Measurements from ENCODE around the gene SLX4.
"Not testable (repeated sequence)": the region's sequence is repeated elsewhere in the genome, so short reads cannot be mapped to it uniquely, and the experiment has no call there.

Gene SLX4

GRCh38 chr16:3609895-3610697 lies 1.3 kb downstream of the SLX4 start:
- Histone ChIP-seq H3K36me3 (ENCODE audit: insufficient read depth, low read length) (peaks cover under 1% of the 10 kb centered on the region; the same call in 1 of the 2 replicates), H3K27me3 (ENCODE audit: insufficient read depth, low read length) (no peaks in the 10 kb centered on the region), H3K79me2 (ENCODE audit: control insufficient read depth, insufficient read depth, low read length, unreplicated experiment) (peaks cover 29% of the 10 kb centered on the region), H3K27ac (ENCODE audit: low read depth, low read length) (no peak overlapping the region), H3K4me1 (ENCODE audit: control insufficient read depth, insufficient read depth, low read length, unreplicated experiment) (peaks cover 15% of the 10 kb centered on the region), H3K4me3 (ENCODE audit: low read depth, low read length) (peak overlapping the region; percentile 84), H2AFZ (ENCODE audit: low read length, unreplicated experiment) (no peak overlapping the region)

DNA sequence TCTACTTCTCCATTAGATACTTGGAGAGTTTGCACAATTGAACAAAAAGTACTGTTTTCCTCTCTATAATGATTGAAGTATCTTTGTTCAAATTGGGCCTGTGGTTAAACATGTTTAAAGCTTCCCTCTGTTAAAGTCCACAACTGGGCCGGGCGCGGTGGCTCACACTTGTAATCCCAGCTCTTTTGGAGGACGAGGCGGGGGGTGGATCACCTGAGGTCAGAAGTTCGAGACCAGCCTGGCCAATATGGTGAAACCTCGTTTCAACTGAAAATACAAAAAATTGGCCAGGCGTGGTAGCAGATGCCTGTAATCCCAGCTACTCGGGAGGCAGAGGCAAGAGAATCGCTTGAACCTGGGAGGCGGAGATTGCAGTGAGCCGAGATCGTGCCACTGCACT lies 2.4 kb downstream of the SLX4 start:
- Histone ChIP-seq H3K79me2 (ENCODE audit: control insufficient read depth, insufficient read depth, low read length, unreplicated experiment) (peaks cover 22% of the 10 kb centered on the region), H3K4me1 (ENCODE audit: control insufficient read depth, insufficient read depth, low read length, unreplicated experiment) (peaks cover 15% of the 10 kb centered on the region)
- not testable (repeated sequence) for H3K4me3 ChIP-seq (ENCODE audit: low read depth, low read length); H2AFZ ChIP-seq (ENCODE audit: low read length, unreplicated experiment); H3K36me3 ChIP-seq (ENCODE audit: insufficient read depth, low read length); H3K27me3 ChIP-seq (ENCODE audit: insufficient read depth, low read length); H3K27ac ChIP-seq (ENCODE audit: low read depth, low read length)

GRCh38 chr16:3608069-3608468 lies 3.3 kb downstream of the SLX4 start:
- H3K79me2 ChIP-seq (ENCODE audit: control insufficient read depth, insufficient read depth, low read length, unreplicated experiment) = peaks cover 15% of the 10 kb centered on the region
- peaks cover 11% of the 10 kb centered on the region for H3K4me1 ChIP-seq (ENCODE audit: control insufficient read depth, insufficient read depth, low read length, unreplicated experiment)
- no peak overlapping the region for H3K4me3 ChIP-seq (ENCODE audit: low read depth, low read length)
- H3K27me3 ChIP-seq (ENCODE audit: insufficient read depth, low read length) = no peaks in the 10 kb centered on the region
- H3K27ac ChIP-seq (ENCODE audit: low read depth, low read length) = no peak overlapping the region
- H3K36me3 ChIP-seq (ENCODE audit: insufficient read depth, low read length) = no peaks in the 10 kb centered on the region
- no peak overlapping the region for H2AFZ ChIP-seq (ENCODE audit: low read length, unreplicated experiment)

- Histone ChIP-seq H2AFZ (ENCODE audit: low read length, unreplicated experiment) (no peak overlapping the region), H3K4me3 (ENCODE audit: low read depth, low read length) (no peak overlapping the region), H3K4me1 (ENCODE audit: control insufficient read depth, insufficient read depth, low read length, unreplicated experiment) (peaks cover 7% of the 10 kb centered on the region), H3K27me3 (ENCODE audit: insufficient read depth, low read length) (no peaks in the 10 kb centered on the region), H3K27ac (ENCODE audit: low read depth, low read length) (no peak overlapping the region), H3K79me2 (ENCODE audit: control insufficient read depth, insufficient read depth, low read length, unreplicated experiment) (peaks cover 10% of the 10 kb centered on the region), H3K36me3 (ENCODE audit: insufficient read depth, low read length) (no peaks in the 10 kb centered on the region)
Measured at GRCh38 chr16:3607634-3608033, 3.8 kb downstream of the SLX4 start.

- no peaks in the 10 kb centered on the region for H3K27me3 ChIP-seq (ENCODE audit: insufficient read depth, low read length)
- H3K36me3 ChIP-seq (ENCODE audit: insufficient read depth, low read length) = no peaks in the 10 kb centered on the region
- no peak overlapping the region for H2AFZ ChIP-seq (ENCODE audit: low read length, unreplicated experiment)
- no peak overlapping the region for H3K4me3 ChIP-seq (ENCODE audit: low read depth, low read length)
- H3K79me2 ChIP-seq (ENCODE audit: control insufficient read depth, insufficient read depth, low read length, unreplicated experiment) = peaks cover 6% of the 10 kb centered on the region
- H3K4me1 ChIP-seq (ENCODE audit: control insufficient read depth, insufficient read depth, low read length, unreplicated experiment) = peaks cover 6% of the 10 kb centered on the region
- H3K27ac ChIP-seq (ENCODE audit: low read depth, low read length) = no peak overlapping the region
Measured at GRCh38 chr16:3607161-3607560, 4.2 kb downstream of the SLX4 start.

- H3K36me3 ChIP-seq (ENCODE audit: insufficient read depth, low read length) = no peaks in the 10 kb centered on the region; the same call in 1 of the 2 replicates
- H3K79me2 ChIP-seq (ENCODE audit: control insufficient read depth, insufficient read depth, low read length, unreplicated experiment) = no peaks in the 10 kb centered on the region
- no peaks in the 10 kb centered on the region for H3K27me3 ChIP-seq (ENCODE audit: insufficient read depth, low read length)
- no peak overlapping the region for H2AFZ ChIP-seq (ENCODE audit: low read length, unreplicated experiment)
- no peak overlapping the region for H3K4me3 ChIP-seq (ENCODE audit: low read depth, low read length)
- H3K27ac ChIP-seq (ENCODE audit: low read depth, low read length) = no peak overlapping the region
- H3K4me1 ChIP-seq (ENCODE audit: control insufficient read depth, insufficient read depth, low read length, unreplicated experiment) = peaks cover 6% of the 10 kb centered on the region
Measured at GRCh38 chr16:3606441-3606840, 5.0 kb downstream of the SLX4 start.

- no peaks in the 10 kb centered on the region for H3K27me3 ChIP-seq (ENCODE audit: insufficient read depth, low read length)
- H3K36me3 ChIP-seq (ENCODE audit: insufficient read depth, low read length) = peaks cover 11% of the 10 kb centered on the region; the same call in 1 of the 2 replicates
- no peak overlapping the region for H2AFZ ChIP-seq (ENCODE audit: low read length, unreplicated experiment)
- H3K79me2 ChIP-seq (ENCODE audit: control insufficient read depth, insufficient read depth, low read length, unreplicated experiment) = no peaks in the 10 kb centered on the region
- no peak overlapping the region for H3K27ac ChIP-seq (ENCODE audit: low read depth, low read length)
- no peak overlapping the region for H3K4me3 ChIP-seq (ENCODE audit: low read depth, low read length)
- no peaks in the 10 kb centered on the region for H3K4me1 ChIP-seq (ENCODE audit: control insufficient read depth, insufficient read depth, low read length, unreplicated experiment)
Measured at GRCh38 chr16:3602320-3602653, 9.1 kb downstream of the SLX4 start.

GRCh38 chr16:3601614-3602319 lies 9.6 kb downstream of the SLX4 start:
- no peak overlapping the region for H3K27ac ChIP-seq (ENCODE audit: low read depth, low read length)
- peaks cover 11% of the 10 kb centered on the region; the same call in 1 of the 2 replicates for H3K36me3 ChIP-seq (ENCODE audit: insufficient read depth, low read length)
- H3K4me3 ChIP-seq (ENCODE audit: low read depth, low read length) = no peak overlapping the region
- H3K79me2 ChIP-seq (ENCODE audit: control insufficient read depth, insufficient read depth, low read length, unreplicated experiment) = no peaks in the 10 kb centered on the region
- H2AFZ ChIP-seq (ENCODE audit: low read length, unreplicated experiment) = no peak overlapping the region
- no peaks in the 10 kb centered on the region for H3K27me3 ChIP-seq (ENCODE audit: insufficient read depth, low read length)
- H3K4me1 ChIP-seq (ENCODE audit: control insufficient read depth, insufficient read depth, low read length, unreplicated experiment) = no peaks in the 10 kb centered on the region

- Histone ChIP-seq H3K27me3 (ENCODE audit: insufficient read depth, low read length) (no peaks in the 10 kb centered on the region), H3K36me3 (ENCODE audit: insufficient read depth, low read length) (peaks cover 11% of the 10 kb centered on the region; the same call in 1 of the 2 replicates), H3K79me2 (ENCODE audit: control insufficient read depth, insufficient read depth, low read length, unreplicated experiment) (no peaks in the 10 kb centered on the region)
Measured at GRCh38 chr16:3599922-3600321, 11.5 kb downstream of the SLX4 start.

DNA sequence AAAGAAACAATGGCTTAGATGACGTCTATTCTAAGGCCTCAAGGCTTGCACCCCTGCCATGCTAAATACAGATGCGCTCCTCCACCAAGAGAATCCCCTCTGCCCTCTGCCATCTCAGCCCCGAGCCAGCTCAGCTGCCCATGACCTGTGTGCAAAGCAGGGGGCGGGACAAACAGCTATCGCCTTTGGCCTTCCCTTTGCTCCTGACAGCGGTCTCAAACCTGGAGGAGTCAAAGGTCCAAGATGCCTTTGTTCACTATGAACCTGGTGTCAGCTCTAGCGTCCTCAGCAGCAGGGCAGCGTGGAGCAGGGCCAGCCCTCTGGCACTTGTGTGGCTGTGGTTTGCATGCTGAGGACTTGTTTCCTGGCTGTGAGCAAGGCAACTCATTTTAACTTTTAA lies 12.3 kb downstream of the SLX4 start:
- H3K79me2 ChIP-seq (ENCODE audit: control insufficient read depth, insufficient read depth, low read length, unreplicated experiment) = no peaks in the 10 kb centered on the region
- H3K36me3 ChIP-seq (ENCODE audit: insufficient read depth, low read length) = peaks cover 11% of the 10 kb centered on the region; the same call in 1 of the 2 replicates

More at GRCh38 chr16:3599922-3600321, 11.5 kb downstream of the SLX4 start:
- H2AFZ ChIP-seq (ENCODE audit: low read length, unreplicated experiment) = no peak overlapping the region
- H3K27ac ChIP-seq (ENCODE audit: low read depth, low read length) = no peak overlapping the region
- H3K4me1 ChIP-seq (ENCODE audit: control insufficient read depth, insufficient read depth, low read length, unreplicated experiment) = no peaks in the 10 kb centered on the region
- H3K4me3 ChIP-seq (ENCODE audit: low read depth, low read length) = no peak overlapping the region

GRCh38 chr16:3598236-3598635 lies 13.2 kb downstream of the SLX4 start:
- Histone ChIP-seq H3K36me3 (ENCODE audit: insufficient read depth, low read length) (peaks cover 11% of the 10 kb centered on the region; the same call in 1 of the 2 replicates), H3K4me1 (ENCODE audit: control insufficient read depth, insufficient read depth, low read length, unreplicated experiment) (no peaks in the 10 kb centered on the region), H3K27ac (ENCODE audit: low read depth, low read length) (no peak overlapping the region), H3K4me3 (ENCODE audit: low read depth, low read length) (no peak overlapping the region), H3K79me2 (ENCODE audit: control insufficient read depth, insufficient read depth, low read length, unreplicated experiment) (no peaks in the 10 kb centered on the region), H3K27me3 (ENCODE audit: insufficient read depth, low read length) (no peaks in the 10 kb centered on the region), H2AFZ (ENCODE audit: low read length, unreplicated experiment) (no peak overlapping the region)

More for the DNA sequence above, 12.3 kb downstream of the SLX4 start:
- Histone ChIP-seq H3K27ac (ENCODE audit: low read depth, low read length) (no peak overlapping the region), H3K4me1 (ENCODE audit: control insufficient read depth, insufficient read depth, low read length, unreplicated experiment) (no peaks in the 10 kb centered on the region), H2AFZ (ENCODE audit: low read length, unreplicated experiment) (no peak overlapping the region), H3K27me3 (ENCODE audit: insufficient read depth, low read length) (no peaks in the 10 kb centered on the region), H3K4me3 (ENCODE audit: low read depth, low read length) (no peak overlapping the region)
